GM21367 (cell line): ENCODE results near the gene P3H4.
A peak's percentile ranks its signal among the peaks of the same experiment; 100 is the strongest.
"Not testable (repeated sequence)": the region's sequence is repeated elsewhere in the genome, so short reads cannot be mapped to it uniquely, and the experiment has no call there.

Experiments
- ATAC-seq: cut with Tn5 transposase; IDR thresholded peaks from one replicate; pipeline ENCODE4 v1.9.1; 2021; ENCODE audit not compliant: unreplicated experiment

Gene P3H4

DNA sequence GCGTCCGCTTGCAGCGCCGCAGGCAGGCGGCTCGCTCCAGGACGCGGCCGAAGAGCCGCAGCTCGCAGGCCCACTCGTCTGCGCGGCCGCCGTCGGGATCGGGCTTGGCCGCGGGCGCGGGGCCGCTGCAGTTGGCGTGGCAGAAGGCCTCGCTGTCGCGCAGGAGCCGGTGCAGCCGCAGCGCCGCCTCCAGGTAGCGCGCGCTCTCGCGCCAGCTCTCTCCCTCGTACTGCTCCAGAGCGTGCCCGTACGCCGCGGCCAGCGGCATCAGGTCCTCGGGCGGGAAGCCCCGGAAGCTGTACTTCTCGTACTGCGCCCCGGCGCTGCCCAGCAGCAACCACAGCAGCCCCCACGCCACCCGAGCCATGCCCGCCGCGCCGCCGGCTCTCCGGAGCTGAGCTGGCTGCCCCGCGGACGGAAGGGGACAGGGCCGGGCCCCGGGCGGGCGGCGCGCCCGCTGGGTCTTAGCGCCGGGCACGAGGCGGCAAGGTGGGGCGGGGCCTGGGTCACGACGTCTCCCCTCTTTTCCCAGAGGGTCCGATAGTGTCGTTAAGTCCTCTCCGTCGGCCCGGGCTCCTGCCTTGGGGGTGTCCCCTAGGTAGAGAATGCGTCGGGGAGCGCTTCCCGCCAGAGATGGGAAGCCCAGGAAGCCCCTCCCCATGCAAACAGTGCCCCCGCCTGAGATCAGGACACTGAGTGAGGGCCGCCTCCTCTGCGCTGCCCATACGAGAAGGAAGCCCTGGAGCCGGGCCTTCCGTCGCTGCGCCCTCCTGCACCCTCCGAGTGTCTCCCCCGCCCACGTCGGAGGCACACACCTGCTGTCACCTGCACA, at the start of gene P3H4:
P3H4 (minus strand) TSS at position 401 of the 832 bp plus-strand sequence; CDS start at position 367, 34 bp downstream.
- ATAC-seq, result no peak

DNA sequence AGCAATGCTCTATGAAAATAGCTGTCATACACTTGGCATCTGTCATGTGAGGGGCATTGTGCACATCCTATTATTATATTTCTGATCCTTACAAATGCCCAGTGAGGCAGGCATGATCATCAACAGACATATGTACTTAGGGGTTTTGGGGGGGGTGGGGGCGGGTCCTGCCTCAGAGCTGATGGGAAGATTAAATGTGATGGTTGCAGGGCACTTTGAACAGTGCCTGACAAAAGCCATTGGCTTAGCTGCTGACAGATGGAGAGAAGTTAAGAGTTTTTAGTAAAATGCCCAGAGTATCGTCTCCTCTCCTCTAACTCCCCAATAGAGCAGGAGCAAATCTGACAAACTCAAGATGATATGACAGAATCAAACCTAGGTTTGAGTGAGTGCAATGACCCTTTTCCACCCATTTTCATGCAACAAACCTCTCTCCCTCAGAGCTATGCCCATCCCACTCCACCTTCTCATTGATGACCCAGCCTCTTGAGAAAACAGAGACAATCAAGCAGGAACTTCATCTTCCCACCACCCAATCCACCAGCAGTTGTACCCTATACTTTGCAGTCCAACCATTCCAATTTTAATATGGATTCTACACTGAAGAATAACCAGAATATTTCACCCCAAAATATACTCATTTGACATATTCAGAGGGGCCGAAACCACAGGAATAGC, 48.6 kb upstream of the P3H4 start:
- no peak for ATAC-seq

DNA sequence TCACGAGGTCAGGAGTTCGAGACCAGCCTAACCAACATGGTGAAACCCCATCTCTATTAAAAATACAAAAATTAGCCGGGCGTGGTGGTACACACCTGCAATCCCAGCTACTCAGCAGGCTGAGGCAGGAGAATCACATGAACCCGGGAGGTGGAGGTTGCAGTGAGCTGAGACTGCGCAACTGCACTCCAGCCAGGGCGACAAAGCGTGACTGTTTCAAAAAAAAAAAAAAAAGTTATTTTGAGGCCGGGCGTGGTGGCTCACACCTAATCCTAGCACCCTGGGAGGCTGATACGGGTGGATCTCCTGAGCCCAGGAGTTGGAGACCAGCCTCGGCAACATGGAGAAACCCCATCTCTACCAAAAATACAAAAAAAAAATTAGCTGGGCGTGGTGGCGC, 39.6 kb upstream of the P3H4 start:
- not testable (repeated sequence) for ATAC-seq

GRCh38 chr17:41849251-41849990, 37.7 kb upstream of the P3H4 start:
- no peak for ATAC-seq

GRCh38 chr17:41848788-41849187, 37.0 kb upstream of the P3H4 start:
- no peak for ATAC-seq

GRCh38 chr17:41844971-41845370, 33.2 kb upstream of the P3H4 start:
- no peak for ATAC-seq

- not testable (repeated sequence) for ATAC-seq
Measured at GRCh38 chr17:41840781-41841180, 29.0 kb upstream of the P3H4 start.

GRCh38 chr17:41839448-41839847, 27.7 kb upstream of the P3H4 start:
- ATAC-seq, result not testable (repeated sequence)

DNA sequence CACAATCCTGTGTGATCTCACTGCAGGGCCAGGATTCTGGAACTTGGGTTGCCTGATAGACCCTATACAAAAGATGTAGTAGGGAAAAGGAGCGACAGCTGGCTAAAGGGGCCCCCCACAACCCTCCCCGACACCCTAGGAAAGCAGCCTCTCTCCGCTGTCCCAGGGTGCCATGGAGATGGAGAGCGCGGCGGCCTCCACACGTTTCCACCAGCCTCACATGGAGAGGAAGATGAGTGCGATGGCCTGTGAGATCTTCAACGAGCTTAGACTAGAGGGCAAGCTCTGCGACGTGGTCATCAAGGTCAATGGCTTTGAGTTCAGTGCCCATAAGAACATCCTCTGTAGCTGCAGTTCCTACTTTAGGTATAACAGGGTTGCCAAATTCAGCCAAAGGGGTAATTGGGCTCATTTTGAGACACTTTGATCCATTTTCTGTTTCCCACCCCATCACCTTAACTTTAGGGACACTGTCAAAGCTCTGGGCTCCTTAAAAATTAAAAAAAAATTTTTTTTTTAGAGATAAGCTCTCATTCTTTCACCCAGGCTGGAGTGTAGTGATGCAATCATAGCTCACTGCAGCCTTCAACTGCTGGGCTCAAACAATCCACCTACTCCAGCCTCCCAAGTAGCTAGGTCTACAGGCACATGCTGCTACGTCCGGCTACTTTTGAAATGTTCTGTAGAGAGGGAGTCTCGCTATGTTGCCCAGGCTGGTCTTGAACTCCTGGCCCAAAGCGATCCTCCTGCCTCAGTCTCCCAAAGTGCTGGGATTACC, 26.2 kb upstream of the P3H4 start, which contains the start of gene KLHL10:
KLHL10 (plus strand) TSS at position 65 of the 778 bp plus-strand sequence; CDS start at position 173, 108 bp downstream.
- no peak for ATAC-seq

- no peak for ATAC-seq
Measured at GRCh38 chr17:41836550-41837196, 24.9 kb upstream of the P3H4 start.

DNA sequence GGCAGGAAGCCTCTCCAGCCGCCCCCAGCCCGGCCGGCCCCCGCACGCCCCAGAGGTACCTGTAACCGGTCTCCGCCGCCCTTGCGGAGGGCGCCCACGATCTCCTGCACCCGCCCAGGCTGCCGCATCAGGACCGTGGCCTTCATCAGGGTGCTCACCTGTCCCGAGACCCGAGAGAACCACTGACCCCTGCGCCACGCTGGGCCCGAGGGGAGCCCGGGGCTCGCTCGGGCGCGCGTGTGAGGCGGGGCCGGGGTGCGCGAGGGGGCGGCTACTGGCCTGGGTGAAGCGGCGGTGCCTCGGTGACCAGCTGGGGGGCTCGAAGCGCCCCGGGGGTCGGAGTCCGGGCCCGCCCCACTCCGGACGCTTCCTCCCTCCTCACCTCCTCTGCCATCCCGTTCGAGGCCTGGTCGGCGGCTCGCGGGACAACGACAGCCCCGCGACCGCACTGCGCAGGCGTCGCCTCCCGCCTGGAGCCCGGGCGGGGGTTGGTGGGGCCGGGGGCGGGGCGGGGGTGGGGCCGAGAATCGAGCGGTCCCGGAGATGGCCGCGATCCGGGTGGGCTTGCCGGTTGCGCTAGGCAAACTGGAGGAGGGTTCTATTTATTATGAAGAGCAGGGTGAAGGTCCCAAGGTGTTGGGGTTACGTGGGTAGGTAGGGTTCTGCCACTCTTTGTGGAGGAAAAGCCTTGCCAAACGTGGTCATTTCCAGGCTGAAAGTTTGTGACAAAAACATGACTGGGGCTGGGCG, 24.2 kb upstream of the P3H4 start, which contains the start of gene NT5C3B:
NT5C3B (minus strand) TSS at position 433 of the 750 bp plus-strand sequence; CDS start at position 394, 39 bp downstream.
- ATAC-seq, result peak; percentile 48

DNA sequence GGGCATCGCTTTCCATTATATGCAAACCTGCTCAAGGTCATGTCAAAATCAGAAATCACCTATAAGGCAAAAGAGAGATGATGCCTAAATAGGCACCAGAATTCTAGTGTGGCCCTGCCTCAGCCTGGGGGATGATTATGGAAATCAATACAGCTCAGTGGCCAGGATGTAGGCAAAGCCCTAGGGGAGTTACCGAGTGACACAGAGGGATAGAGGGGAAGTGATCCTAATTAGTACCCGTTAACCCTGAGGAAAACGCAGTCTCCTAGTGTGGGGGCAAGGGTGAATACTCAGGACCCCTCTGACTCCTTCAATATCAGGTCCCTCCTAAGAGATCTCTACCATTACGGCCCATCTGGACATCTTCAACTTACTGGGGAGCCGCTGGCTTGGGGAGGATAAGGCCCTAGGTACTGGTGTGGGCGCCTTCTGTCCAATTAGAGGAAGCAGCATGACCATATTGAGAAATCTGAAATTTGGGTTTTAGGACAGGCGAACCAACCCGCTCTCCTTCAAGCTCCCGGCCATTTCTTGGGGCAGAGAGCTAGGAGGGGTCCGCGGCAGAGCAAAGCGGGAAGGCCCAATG, 23.6 kb upstream of the P3H4 start:
- ATAC-seq, result peak; percentile 24

DNA sequence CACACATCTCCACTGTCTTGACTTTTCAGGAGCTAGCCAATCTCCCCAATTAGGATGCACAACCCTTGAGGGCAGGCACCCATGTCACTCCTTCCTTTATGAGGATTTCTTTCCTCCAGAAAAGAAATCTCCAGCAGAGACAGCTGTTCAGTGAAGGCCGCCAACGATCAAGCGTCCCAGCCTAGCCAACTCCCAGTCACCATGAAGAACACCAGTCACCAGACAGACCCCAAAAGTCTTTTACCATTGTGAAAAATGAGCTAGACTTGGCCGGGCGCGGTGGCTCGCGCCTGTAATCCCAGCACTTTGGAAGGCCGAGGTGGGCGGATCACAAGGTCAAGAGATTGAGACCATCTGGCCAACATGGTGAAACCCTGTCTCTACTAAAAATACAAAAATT, 18.2 kb upstream of the P3H4 start:
- ATAC-seq, result not testable (repeated sequence)

GRCh38 chr17:41825175-41825845, 13.6 kb upstream of the P3H4 start:
- no peak for ATAC-seq

- no peak for ATAC-seq
Measured at GRCh38 chr17:41824086-41824485, 12.3 kb upstream of the P3H4 start.

- ATAC-seq, result no peak
Measured at GRCh38 chr17:41823580-41823979, 11.8 kb upstream of the P3H4 start.

DNA sequence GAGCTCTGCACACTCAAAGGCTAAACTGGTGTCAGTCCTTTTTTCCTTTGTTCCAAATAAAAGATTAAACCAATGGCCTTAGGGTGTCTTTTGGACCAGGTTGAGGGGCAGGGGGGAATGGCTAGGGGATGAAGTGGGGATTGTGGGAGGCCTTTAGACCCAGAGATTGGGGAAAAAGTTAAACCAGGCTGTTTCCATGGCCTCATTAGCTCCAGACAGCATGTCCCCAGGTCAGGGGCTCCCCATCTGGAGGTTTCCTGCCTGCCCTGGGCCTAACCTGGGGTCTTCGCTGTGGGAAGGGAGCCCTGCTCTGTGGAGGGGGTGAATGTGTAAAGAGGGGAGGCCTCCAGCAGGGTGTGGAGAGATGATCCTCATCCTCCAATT, 11.4 kb upstream of the P3H4 start:
- no peak for ATAC-seq
